HG03064 (cell line): ENCODE data around the gene GPC5.
"Not testable (repeated sequence)": the region's sequence is repeated elsewhere in the genome, so short reads cannot be mapped to it uniquely, and the experiment has no call there.

Source experiments
- ATAC-seq: cut with Tn5 transposase; IDR thresholded peaks from one replicate; pipeline ENCODE4 v1.9.1; 2021; ENCODE audit warnings: low read depth; ENCODE audit not compliant: unreplicated experiment

GPC5 gene

GRCh38 chr13:92197669-92198068 lies 799.2 kb downstream of the GPC5 start:
- no peak for ATAC-seq

DNA sequence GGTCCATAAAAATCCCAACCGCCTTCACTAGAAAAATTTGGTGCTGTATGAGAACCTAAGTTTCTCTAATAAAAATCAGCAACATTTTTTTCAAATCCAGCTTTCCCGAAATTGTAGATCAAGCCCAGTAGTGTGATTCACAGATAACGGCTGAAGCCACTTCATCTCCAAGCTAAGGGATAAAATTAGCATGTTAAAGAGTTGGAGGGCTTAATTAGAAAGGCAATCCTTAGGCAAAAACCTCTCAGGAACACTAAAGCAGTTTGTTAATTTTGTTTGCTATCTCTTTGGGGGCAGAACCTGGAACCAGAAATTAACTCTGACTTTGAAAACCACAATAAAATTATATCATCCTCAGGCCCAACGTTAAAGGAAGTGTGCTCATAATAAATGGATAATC lies 820.2 kb downstream of the GPC5 start:
- no peak for ATAC-seq

DNA sequence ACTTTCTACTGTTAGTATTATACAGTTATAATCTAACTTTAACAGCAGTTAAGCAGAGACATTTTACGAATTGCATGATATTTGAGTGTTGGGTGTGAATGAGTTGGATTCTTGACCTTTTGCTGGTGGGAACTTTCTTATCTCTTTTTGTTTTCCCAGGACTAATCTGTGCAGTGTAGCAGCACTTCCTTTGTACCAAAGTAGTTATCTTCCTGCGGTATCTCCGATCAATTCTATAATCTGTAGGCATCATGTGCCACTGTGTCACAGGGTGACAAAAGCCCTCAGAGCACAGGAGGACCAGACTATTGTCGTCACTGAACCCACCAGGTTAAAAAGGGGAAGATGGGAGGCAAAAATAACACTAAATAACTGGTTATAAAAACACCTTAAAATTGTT lies 823.5 kb downstream of the GPC5 start:
- ATAC-seq: no peak

GRCh38 chr13:92224052-92224821 lies 825.8 kb downstream of the GPC5 start:
- ATAC-seq: no peak

DNA sequence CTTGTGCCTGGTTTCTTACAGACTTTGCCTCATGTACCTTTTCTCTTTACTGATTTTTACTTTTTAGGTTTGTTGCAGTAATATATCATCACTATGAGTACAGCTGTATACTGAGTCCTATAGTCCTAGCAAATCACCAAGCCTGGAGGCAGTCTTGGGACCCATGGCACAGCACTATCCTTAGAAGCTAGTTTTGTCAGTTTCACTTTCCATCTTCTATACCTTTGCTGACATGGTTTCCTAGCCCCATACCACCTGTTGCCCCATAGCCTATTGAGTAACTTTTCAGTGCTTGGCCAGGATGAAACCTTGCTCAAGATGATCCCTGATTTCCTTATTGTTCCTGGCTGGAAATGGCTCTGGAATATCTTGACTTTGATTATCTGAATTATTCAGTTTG lies 826.4 kb downstream of the GPC5 start:
- no peak for ATAC-seq

DNA sequence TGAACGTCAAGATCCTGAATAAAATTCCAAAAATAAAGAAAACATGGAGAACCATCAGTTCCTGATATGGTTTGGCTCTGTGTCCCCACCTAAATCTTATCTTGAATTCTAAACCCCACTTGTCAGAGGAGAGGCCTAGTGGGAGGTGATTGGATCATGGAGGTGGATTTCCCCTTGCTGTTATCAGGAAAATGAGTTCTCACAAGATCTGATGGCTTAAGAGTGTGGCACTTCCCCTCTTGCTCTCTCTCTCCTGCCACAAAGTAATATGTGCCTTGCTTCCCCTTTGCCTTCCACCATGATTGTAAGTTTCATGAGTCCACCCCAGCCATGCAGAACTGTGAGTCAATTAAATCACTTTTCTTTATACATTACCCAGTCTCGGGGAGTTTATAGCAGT lies 827.4 kb downstream of the GPC5 start:
- ATAC-seq: no peak

DNA sequence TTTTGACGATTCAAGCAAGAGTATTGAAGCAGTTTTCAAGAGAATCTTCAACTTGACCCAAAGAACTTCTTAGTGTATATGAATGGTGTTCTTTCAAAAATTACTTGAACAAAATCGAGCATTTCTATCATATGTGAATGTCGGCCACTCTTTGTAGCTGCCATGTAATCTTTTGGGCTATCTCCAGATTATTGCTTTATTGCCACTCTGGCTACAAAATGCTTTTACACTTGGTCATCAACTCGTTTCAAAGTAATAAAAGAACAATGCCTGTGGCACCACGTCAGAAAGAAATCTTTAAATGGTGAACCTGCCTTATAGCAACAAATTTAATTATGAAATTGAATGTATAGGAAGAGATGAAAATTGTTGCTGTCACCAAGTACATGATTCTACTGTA lies 834.5 kb downstream of the GPC5 start:
- ATAC-seq: no peak

- ATAC-seq: no peak
Observed at GRCh38 chr13:92251671-92252210, 853.3 kb downstream of the GPC5 start.

GRCh38 chr13:92255526-92255925 lies 857.1 kb downstream of the GPC5 start:
- no peak for ATAC-seq

- no peak for ATAC-seq
Observed at GRCh38 chr13:92256211-92256610, 857.8 kb downstream of the GPC5 start.

DNA sequence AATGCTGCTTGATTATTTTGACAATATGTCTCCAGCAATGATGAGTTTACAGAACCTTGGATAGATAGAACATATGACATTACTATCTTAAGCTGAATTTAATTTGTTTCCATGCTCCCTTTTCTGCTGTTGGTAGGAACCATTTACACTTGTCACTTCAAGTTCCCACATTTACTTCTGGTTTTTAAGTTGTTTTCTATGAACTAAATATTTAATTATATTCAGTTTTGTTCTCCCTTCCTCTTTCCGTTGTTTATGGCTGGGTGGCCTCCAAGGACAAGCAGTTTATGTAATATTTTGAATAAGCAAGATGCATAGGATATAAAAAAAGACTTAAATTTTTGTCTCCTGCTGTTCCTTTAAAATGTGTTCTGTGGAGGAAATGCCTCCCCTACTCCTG lies 860.6 kb downstream of the GPC5 start:
- ATAC-seq: no peak

- ATAC-seq: no peak
Observed at GRCh38 chr13:92259523-92259922, 861.1 kb downstream of the GPC5 start.

- ATAC-seq: no peak
Observed at GRCh38 chr13:92260363-92260762, 861.9 kb downstream of the GPC5 start.

DNA sequence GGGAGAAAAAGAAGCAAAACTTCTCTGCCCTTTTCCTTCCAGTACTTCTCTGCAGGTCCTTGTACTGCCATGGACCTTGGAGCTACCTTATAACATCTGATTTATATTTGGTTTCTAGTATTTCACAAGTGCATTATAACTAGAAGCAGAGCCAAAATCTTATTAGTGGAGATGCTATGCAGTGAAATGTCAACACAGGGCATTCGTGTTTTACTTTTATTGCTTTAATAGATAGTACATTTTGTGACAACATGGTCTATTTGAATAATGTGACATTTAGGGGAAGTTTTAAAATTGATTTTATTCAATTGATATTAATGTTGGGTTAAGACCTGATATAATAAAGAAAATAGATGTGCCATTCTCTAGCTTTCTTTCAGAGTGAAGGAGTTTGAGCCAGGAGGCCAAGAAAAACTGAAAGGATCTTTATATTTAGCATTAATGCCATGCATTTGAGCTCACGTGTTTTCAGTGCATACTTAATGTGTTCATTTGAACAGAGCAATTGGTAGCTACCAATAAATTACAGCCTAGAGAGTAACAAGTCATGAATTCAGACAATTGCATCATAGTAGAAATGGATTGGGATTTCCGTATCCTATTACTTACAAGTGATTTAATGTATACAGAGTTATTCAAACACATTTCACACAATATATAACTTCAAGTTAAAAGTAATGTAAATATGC lies 863.8 kb downstream of the GPC5 start:
- ATAC-seq: no peak

DNA sequence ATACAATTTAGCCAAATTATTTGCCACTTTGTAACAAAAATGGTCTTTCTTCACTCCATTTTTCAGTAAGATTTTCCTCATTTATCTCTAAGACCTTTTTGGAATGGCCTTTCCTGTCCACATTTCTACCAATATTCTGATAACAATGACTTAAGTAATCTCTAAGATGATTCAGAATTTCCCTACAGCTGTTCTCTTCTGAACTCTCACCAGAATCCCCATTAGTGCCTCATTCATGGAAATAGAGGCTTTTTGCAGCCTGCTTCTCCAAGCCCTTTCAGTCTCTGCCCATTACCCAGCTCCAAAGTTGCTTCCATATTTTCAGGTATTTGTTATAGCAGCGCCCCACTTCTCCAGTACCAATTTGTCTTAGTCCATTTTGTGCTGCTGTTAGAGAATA lies 867.0 kb downstream of the GPC5 start:
- ATAC-seq: no peak

GRCh38 chr13:92270990-92271389 lies 872.6 kb downstream of the GPC5 start:
- no peak for ATAC-seq

DNA sequence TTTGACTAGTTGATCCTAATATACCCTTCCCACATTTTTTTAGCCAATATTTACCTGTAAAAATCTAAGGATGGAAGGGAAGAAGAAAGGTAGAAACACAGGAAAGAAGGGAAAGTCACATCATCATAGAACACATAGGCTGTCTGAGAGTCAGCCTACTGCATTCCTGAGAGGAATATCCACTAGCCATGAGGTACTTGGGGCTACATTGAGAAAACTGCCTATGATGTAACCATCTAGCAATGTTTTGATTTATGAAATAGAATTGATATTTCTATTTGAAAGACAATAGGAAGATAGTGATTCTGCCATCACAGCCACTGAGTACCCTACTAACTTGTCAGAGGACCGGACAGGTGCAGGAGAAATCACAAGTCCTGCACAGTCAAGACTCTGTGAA lies 873.8 kb downstream of the GPC5 start:
- no peak for ATAC-seq

GRCh38 chr13:92280986-92281385 lies 882.6 kb downstream of the GPC5 start:
- not testable (repeated sequence) for ATAC-seq

DNA sequence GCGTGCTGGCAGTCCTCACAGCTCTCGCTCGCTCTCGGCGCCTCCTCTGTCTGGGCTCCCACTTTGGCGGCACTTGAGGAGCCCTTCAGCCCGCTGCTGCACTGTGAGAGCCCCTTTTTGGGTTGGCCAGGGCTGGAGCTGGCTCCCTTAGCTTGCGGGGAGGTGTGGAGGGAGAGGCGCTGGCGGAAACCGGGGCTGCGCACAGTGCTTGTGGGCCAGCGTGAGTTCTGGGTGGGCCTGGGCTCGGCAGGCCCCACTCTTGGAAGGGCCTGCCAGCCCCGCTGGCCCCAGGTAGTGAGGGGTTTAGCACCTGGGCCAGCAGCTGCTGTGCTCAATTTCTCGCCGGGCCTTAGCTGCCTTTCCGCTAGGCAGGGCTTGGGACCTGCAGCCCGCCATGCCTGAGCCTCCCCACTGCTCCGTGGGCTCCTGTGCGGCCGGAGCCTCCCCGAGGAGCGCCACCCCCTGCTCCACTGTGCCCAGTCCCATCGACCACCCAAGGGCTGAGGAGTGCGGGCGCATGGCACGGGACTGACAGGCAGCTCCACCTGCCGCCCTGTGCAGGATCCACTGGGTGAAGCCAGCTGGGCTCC lies 892.4 kb downstream of the GPC5 start:
- ATAC-seq: not testable (repeated sequence)

GRCh38 chr13:92294533-92294932 lies 896.1 kb downstream of the GPC5 start:
- not testable (repeated sequence) for ATAC-seq

- not testable (repeated sequence) for ATAC-seq
Observed at GRCh38 chr13:92296154-92296671, 897.8 kb downstream of the GPC5 start.
